CD14-positive monocyte (primary cell): ENCODE measurements around the gene GAK. TPM values are rescaled to one million over a fixed set of nuclear protein-coding genes. Genes with fewer than 3 reads are reported as not detected.

Experiments
- DNase-seq, 3 donors: peaks; one replicate each; pipeline ENCODE4 v3.0.0-alpha.2; 2011 to 2022
- H2AFZ ChIP-seq: 2 replicates; pipeline ENCODE4 v1.6.0; 2012; ENCODE audit warnings: mild to moderate bottlenecking, low read depth, low read length, inconsistent platforms; ENCODE audit not compliant: insufficient read depth, poor library complexity, severe bottlenecking
- H3K27ac ChIP-seq, 2 donors: 1 replicate in 1 of 2; 2 replicates in 1 of 2; pipeline ENCODE4 v1.5.1; 2012 to 2013; ENCODE audit warnings: low read length in 2 of 2, control low read depth in 1 of 2, inconsistent platforms in 1 of 2, low read depth in 1 of 2, mild to moderate bottlenecking in 1 of 2
- H3K27me3 ChIP-seq, 2 donors: one replicate each; pipeline versions ENCODE4 v1.6.0 to v1.6.1; 2011 to 2013; ENCODE audit warnings: low read length in 2 of 2; ENCODE audit not compliant: control insufficient read depth in 2 of 2, insufficient read depth in 2 of 2
- H3K36me3 ChIP-seq, 2 donors: replicated peaks in 1 of 2; 1 replicate in 1 of 2; 2 replicates in 1 of 2; pipeline versions ENCODE4 v1.5.1 to v1.6.1; 2012 to 2013; ENCODE audit warnings: low read length in 2 of 2, control low read depth in 1 of 2, inconsistent platforms in 1 of 2, mild to moderate bottlenecking in 1 of 2; ENCODE audit not compliant: insufficient read depth in 2 of 2, control insufficient read depth in 1 of 2
- H3K4me1 ChIP-seq, 2 donors: 1 replicate in 1 of 2; 2 replicates in 1 of 2; pipeline versions ENCODE4 v1.5.1 to v1.6.1; 2012 to 2013; ENCODE audit warnings: low read length in 2 of 2, control low read depth in 1 of 2, inconsistent platforms in 1 of 2, mild to moderate bottlenecking in 1 of 2, moderate library complexity in 1 of 2; ENCODE audit not compliant: insufficient read depth in 2 of 2, control insufficient read depth in 1 of 2
- H3K4me2 ChIP-seq: replicated peaks from 2 replicates; pipeline ENCODE3; 2012; ENCODE audit warnings: low read length, moderate library complexity, mild to moderate bottlenecking; ENCODE audit not compliant: poor library complexity, severe bottlenecking; ENCODE audit errors: extremely low read depth
- H3K4me3 ChIP-seq, 3 experiments: fragments of 200-600 bp in 1 of 3; sonication (generic) in 1 of 3; replicated peaks in 1 of 3; 1 replicate in 2 of 3; 2 replicates in 1 of 3; pipeline ENCODE4 v1.5.1; 2011 to 2013; ENCODE audit warnings: low read length in 3 of 3, mild to moderate bottlenecking in 3 of 3, control low read depth in 2 of 3, low read depth in 2 of 3, inconsistent platforms in 1 of 3, moderate library complexity in 1 of 3
- H3K79me2 ChIP-seq: 2 replicates; pipeline ENCODE4 v1.6.0; 2012; ENCODE audit warnings: mild to moderate bottlenecking, control low read depth, inconsistent platforms, low read length, moderate library complexity; ENCODE audit not compliant: insufficient read depth
- H3K9ac ChIP-seq: 2 replicates; pipeline ENCODE4 v1.6.0; 2017; ENCODE audit warnings: low read length, mild to moderate bottlenecking; ENCODE audit not compliant: insufficient read depth, poor library complexity, severe bottlenecking
- H3K9me3 ChIP-seq, 2 donors: replicated peaks in 1 of 2; 1 replicate in 1 of 2; 2 replicates in 1 of 2; pipeline versions ENCODE4 v1.5.1 to v1.6.1; 2012 to 2013; ENCODE audit warnings: low read length in 2 of 2, control low read depth in 1 of 2; ENCODE audit not compliant: control insufficient read depth in 1 of 2, insufficient read depth in 1 of 2
- H4K20me1 ChIP-seq: 2 replicates; pipeline ENCODE4 v1.6.0; 2012; ENCODE audit warnings: mild to moderate bottlenecking, low read length, control low read depth, moderate library complexity; ENCODE audit not compliant: insufficient read depth
- H3K27ac Mint-ChIP-seq, 7 donors: one replicate each; pipeline ENCODE4 v1.8.0; 2020; ENCODE audit warnings: mild to moderate bottlenecking in 7 of 7, mixed read lengths in 7 of 7, moderate library complexity in 6 of 7, inconsistent platforms in 2 of 7
- H3K27me3 Mint-ChIP-seq, 3 donors: one replicate each; pipeline ENCODE4 v1.8.0; 2021 to 2022; ENCODE audit warnings: low read depth in 3 of 3, mild to moderate bottlenecking in 3 of 3, mixed read lengths in 3 of 3, moderate library complexity in 3 of 3, inconsistent platforms in 1 of 3
- H3K36me3 Mint-ChIP-seq, 2 donors: one replicate each; pipeline ENCODE4 v1.8.0; 2020; ENCODE audit warnings: mixed read lengths in 2 of 2, inconsistent platforms in 1 of 2, mild to moderate bottlenecking in 1 of 2
- H3K4me1 Mint-ChIP-seq: one replicate; pipeline ENCODE4 v1.8.0; 2020; ENCODE audit warnings: mild to moderate bottlenecking, mixed read lengths
- H3K4me3 Mint-ChIP-seq, 2 donors: one replicate each; pipeline ENCODE4 v1.8.0; 2020; ENCODE audit warnings: mild to moderate bottlenecking in 2 of 2, mixed read lengths in 2 of 2, moderate library complexity in 1 of 2
- H3K9me3 Mint-ChIP-seq, 7 donors: one replicate each; pipeline ENCODE4 v1.8.0; 2020 to 2022; ENCODE audit warnings: mixed read lengths in 7 of 7, mild to moderate bottlenecking in 6 of 7, moderate library complexity in 6 of 7, inconsistent platforms in 2 of 7
- CTCF ChIP-seq: fragments of 200-600 bp; IDR thresholded peaks from one replicate; pipeline ENCODE4 v1.8.0; 2022; ENCODE audit warnings: antibody characterized with exemption, mild to moderate bottlenecking
- WGBS: methylation state at CpG from one replicate; pipeline ENCODE4 v1.1.5; 2013; ENCODE audit warnings: missing lambda C conversion rate; ENCODE audit not compliant: insufficient coverage; 5-methylcytosine and 5-hydroxymethylcytosine counted together
- intact Hi-C, 2 donors: fragments of 100-400 bp; cut with micrococcal nuclease; formaldehyde crosslinking; loops; one replicate each; pipeline versions ENCODE4 v1.15.0 to v1.15.1; 2023
- polyA plus RNA-seq, 3 donors: library from polyadenylated mRNA; depleted of rRNA in 1 of 3; unstranded in 2 of 3; stranded (reverse) in 1 of 3; fragments of 300-500 nt in 2 of 3; fragments of >200 nt in 1 of 3; fragmentation: Illumina TruSeq in 2 of 3; gene quantifications; 1 replicate in 2 of 3; 2 replicates in 1 of 3; pipeline ENCODE4 v1.2.3, GENCODE V29; 2012 to 2021

The GAK gene
- polyA plus RNA-seq, 3 donors = 40.3 to 88.7 (median 54.9) TPM

- Histone ChIP-seq H3K4me3 (peak overlapping the region in 1 of 3 experiments; percentile 66), H3K4me2 (peak overlapping the region; percentile 72), H3K27ac (peak overlapping the region in 1 of 2 donors; percentile 46), H3K4me1 (peaks cover 28 to 30% of the 10 kb centered on the region in 2 donors), H3K9me3 (no peaks in the 10 kb centered on the region), H3K36me3 (peaks cover 37 to 41% of the 10 kb centered on the region in 2 donors), H3K79me2 (peaks cover 92% of the 10 kb centered on the region), H3K9ac (no peak overlapping the region), H3K27me3 (no peaks in the 10 kb centered on the region), H2AFZ (no peak overlapping the region), H4K20me1 (peaks cover 100% of the 10 kb centered on the region)
- Mint-ChIP-seq H3K9me3 (peaks cover 0 to 3% (median 0%) of the 10 kb centered on the region in 7 donors), H3K4me1 (peaks cover 43% of the 10 kb centered on the region), H3K4me3 (no peak overlapping the region), H3K36me3 (peaks cover 31 to 45% of the 10 kb centered on the region in 2 donors), H3K27ac (peak overlapping the region in 3 of 7 donors; percentile 68 to 79 (median 68)), H3K27me3 (peaks cover 0 to 2% (median 0%) of the 10 kb centered on the region in 3 donors)
- no peak for TF ChIP-seq CTCF
- intact Hi-C loops = no loop called here
- DNase-seq = no peak
- 90% methylated on average over 14 of the region's 21 CpGs for WGBS
Observed at GRCh38 chr4:914531-914930, 17.6 kb downstream of the GAK start.

- H3K27me3 Mint-ChIP-seq = no peaks in the 10 kb centered on the region
- Histone ChIP-seq H3K9ac (no peak overlapping the region), H3K27ac (no peak overlapping the region), H3K4me2 (no peak overlapping the region), H3K79me2 (peaks cover 92% of the 10 kb centered on the region), H2AFZ (no peak overlapping the region), H3K4me3 (no peak overlapping the region), H4K20me1 (peaks cover 100% of the 10 kb centered on the region), H3K36me3 (peaks cover 48 to 54% of the 10 kb centered on the region in 2 donors), H3K9me3 (no peaks in the 10 kb centered on the region), H3K27me3 (no peaks in the 10 kb centered on the region), H3K4me1 (peaks cover 23 to 25% of the 10 kb centered on the region in 2 donors)
- WGBS = 100% methylated on average over 4 of the region's 4 CpGs
- H3K4me1 Mint-ChIP-seq = peaks cover 35% of the 10 kb centered on the region
- intact Hi-C loops = no loop called here
- H3K4me3 Mint-ChIP-seq = no peak overlapping the region
- H3K9me3 Mint-ChIP-seq = peaks cover 0 to 3% (median 0%) of the 10 kb centered on the region in 7 donors
- H3K36me3 Mint-ChIP-seq = peaks cover 40 to 53% of the 10 kb centered on the region in 2 donors
- TF ChIP-seq CTCF = no peak
- no peak overlapping the region for H3K27ac Mint-ChIP-seq
- DNase-seq = no peak
Observed at GRCh38 chr4:913280-913618, 18.9 kb downstream of the GAK start.
